PFSK-1 (cell line): ENCODE results near the gene SPTBN4.

Experiments used
- FOXP2 ChIP-seq: optimal IDR thresholded peaks from 2 replicates; pipeline ENCODE3; 2011; ENCODE audit warnings: borderline replicate concordance, control low read depth, inconsistent platforms; ENCODE audit not compliant: insufficient read depth; ENCODE audit errors: extremely low read length, extremely low read depth
- POLR2AphosphoS5 ChIP-seq: IDR thresholded peaks from 2 replicates; pipeline ENCODE4 v1.6.1; 2012; ENCODE audit warnings: low read depth, mild to moderate bottlenecking, control low read depth, low read length, moderate library complexity
- SIN3A ChIP-seq: IDR thresholded peaks from 2 replicates; pipeline ENCODE4 v1.6.1; 2012; ENCODE audit warnings: mild to moderate bottlenecking, low read length, moderate library complexity, borderline replicate concordance; ENCODE audit not compliant: insufficient read depth
- TAF1 ChIP-seq: IDR thresholded peaks from 2 replicates; pipeline ENCODE4 v1.6.1; 2012; ENCODE audit warnings: low read length, control low read depth, borderline replicate concordance; ENCODE audit not compliant: insufficient read depth
- TF ChIP-seq, protein P1 (sequence below), 2 experiments: IDR thresholded peaks; 2 replicates each; pipeline versions ENCODE4 v1.6.1 to v1.8.0; 2011 to 2012; ENCODE audit warnings: low read depth in 2 of 2, low read length in 2 of 2, control low read depth in 1 of 2, inconsistent platforms in 1 of 2, mild to moderate bottlenecking in 1 of 2, moderate library complexity in 1 of 2; ENCODE audit not compliant: insufficient read depth in 1 of 2

Gene SPTBN4

DNA sequence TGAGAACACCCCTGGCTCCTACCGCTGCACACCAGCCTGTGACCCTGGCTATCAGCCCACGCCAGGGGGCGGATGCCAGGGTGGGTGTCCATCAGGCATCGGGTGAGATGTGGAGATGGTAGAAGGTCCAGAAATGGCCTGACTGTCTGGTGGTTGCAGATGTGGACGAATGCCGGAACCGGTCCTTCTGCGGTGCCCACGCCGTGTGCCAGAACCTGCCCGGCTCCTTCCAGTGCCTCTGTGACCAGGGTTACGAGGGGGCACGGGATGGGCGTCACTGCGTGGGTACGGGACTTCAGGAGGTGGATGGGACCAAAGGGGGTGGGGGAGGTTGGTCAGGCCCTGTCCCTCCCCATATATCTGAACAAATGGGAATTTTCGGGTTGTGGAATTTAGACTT, 150.1 kb downstream of the SPTBN4 start:
- TF ChIP-seq, protein P1, sequence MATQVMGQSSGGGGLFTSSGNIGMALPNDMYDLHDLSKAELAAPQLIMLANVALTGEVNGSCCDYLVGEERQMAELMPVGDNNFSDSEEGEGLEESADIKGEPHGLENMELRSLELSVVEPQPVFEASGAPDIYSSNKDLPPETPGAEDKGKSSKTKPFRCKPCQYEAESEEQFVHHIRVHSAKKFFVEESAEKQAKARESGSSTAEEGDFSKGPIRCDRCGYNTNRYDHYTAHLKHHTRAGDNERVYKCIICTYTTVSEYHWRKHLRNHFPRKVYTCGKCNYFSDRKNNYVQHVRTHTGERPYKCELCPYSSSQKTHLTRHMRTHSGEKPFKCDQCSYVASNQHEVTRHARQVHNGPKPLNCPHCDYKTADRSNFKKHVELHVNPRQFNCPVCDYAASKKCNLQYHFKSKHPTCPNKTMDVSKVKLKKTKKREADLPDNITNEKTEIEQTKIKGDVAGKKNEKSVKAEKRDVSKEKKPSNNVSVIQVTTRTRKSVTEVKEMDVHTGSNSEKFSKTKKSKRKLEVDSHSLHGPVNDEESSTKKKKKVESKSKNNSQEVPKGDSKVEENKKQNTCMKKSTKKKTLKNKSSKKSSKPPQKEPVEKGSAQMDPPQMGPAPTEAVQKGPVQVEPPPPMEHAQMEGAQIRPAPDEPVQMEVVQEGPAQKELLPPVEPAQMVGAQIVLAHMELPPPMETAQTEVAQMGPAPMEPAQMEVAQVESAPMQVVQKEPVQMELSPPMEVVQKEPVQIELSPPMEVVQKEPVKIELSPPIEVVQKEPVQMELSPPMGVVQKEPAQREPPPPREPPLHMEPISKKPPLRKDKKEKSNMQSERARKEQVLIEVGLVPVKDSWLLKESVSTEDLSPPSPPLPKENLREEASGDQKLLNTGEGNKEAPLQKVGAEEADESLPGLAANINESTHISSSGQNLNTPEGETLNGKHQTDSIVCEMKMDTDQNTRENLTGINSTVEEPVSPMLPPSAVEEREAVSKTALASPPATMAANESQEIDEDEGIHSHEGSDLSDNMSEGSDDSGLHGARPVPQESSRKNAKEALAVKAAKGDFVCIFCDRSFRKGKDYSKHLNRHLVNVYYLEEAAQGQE (IDR thresholded peaks at IDR 0.05; ENCODE audit: insufficient read depth in 1 of 2, low read depth in 2 of 2, low read length in 2 of 2), result no peak
- TF ChIP-seq FOXP2, result no peak
- no peak for TF ChIP-seq POLR2AphosphoS5
- TF ChIP-seq SIN3A, result no peak
- TF ChIP-seq TAF1, result no peak

DNA sequence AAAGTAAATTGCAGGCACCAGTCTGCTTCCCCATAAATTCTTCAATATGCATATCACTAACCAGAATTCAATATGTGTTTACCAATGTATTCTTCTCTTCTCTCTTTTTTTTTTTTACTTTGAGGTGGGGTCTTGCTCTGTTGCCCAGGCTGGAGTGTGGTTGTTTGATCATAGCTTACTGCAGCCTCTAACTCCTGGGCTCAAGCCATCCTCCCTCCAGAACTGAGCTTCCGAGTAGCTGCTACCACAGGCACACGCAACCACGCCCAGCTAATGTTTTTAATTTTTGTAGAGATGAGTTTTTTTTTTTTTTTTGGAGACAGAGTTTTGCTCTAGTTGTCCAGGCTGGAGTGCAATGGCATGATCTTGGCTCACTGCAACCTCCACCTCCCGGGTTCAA, 151.2 kb downstream of the SPTBN4 start:
- TF ChIP-seq, protein P1 (IDR thresholded peaks at IDR 0.05; ENCODE audit: insufficient read depth in 1 of 2, low read depth in 2 of 2, low read length in 2 of 2), result no peak
- TF ChIP-seq FOXP2 (no peak), POLR2AphosphoS5 (no peak), TAF1 (no peak), SIN3A (no peak)

DNA sequence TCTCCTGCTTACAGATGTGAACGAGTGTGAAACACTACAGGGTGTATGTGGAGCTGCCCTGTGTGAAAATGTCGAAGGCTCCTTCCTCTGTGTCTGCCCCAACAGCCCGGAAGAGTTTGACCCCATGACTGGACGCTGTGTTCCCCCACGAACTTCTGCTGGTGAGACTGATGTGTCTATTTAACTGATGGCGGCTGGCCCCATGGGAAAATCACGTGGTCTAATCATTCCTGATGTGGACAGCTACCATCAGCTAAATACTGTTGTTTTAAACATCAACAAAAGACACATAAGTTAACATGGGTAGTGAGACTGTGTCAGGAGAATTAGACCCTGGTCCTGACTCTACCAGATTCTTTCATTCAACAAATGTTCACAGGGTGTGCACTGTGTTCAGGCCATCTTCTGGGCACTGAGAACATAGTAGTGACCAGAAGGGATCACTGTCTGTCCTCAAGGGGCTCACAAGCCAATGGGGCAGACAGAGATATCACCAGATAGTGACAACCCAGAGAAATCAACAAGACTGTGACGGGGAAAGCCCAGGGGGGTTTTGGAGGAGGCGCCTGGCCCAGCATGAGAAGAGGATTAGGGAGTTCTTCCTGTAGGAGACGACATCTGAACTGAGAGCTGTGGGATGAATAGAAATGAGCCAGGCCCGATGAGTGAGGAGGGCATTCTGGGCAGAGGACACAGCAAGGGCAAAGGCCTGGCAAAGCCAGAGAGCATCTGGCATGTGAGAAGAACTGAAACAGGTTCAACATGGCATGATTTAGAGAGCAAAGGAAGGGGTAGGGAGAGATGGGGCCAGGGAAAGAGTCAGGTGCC, 152.7 kb downstream of the SPTBN4 start:
- TF ChIP-seq TAF1 (no peak), POLR2AphosphoS5 (no peak), SIN3A (no peak), FOXP2 (no peak)
- TF ChIP-seq, protein P1 (IDR thresholded peaks at IDR 0.05; ENCODE audit: insufficient read depth in 1 of 2, low read depth in 2 of 2, low read length in 2 of 2), result no peak

DNA sequence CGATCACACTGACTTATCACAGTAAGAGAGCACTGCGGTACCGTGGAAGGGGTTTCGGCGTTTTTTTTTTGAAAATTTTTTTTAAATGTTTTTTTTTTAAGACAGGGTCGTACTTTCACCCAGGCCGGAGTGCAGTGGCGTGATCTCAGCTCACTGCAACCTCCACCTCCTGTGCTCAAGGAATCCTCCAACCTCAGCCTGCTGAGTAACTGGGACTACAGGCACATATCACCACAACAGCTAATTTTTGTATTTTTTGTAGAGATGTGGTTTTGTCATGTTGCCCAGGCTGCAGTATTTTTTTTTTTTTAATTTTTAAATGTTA, 153.3 kb downstream of the SPTBN4 start:
- TF ChIP-seq POLR2AphosphoS5 (no peak), TAF1 (no peak), FOXP2 (no peak)
- TF ChIP-seq, protein P1 (IDR thresholded peaks at IDR 0.05; ENCODE audit: insufficient read depth in 1 of 2, low read depth in 2 of 2, low read length in 2 of 2), result no peak

DNA sequence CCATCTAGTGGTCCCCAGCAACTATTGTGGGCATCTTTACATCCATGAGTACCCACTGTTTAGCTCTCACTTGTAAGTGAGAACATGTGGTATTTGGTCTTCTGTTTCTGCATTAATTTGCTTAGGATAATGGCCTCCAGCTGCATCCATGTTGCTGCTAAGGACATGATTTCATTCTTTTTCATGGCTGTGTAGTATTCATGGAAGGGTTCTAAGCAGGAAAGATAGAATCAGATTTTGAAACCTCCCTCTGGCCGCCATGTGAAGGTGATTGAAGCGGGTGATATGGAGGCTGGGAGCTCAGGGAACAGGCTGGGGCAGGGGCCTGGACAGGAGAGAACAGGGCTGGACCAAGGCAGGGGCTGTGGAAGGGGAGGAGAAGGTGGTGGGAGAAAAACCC, 154.5 kb downstream of the SPTBN4 start:
- TF ChIP-seq FOXP2 (no peak), SIN3A (no peak), TAF1 (no peak), POLR2AphosphoS5 (no peak)
- TF ChIP-seq, protein P1 (IDR thresholded peaks at IDR 0.05; ENCODE audit: insufficient read depth in 1 of 2, low read depth in 2 of 2, low read length in 2 of 2), result no peak
